Activated naive CD4-positive, alpha-beta T cell treated with anti-CD3 and anti-CD28 coated beads, Interleukin-2, amount 50 U/mL, for 16 hours (primary cell): ENCODE measurements around the gene ASCL3.
"Not testable (repeated sequence)": the region's sequence is repeated elsewhere in the genome, so short reads cannot be mapped to it uniquely, and the experiment has no call there.

ENCODE experiments used
- DNase-seq: peaks from one replicate; pipeline ENCODE4 v3.0.0-alpha.2; 2020

The ASCL3 gene

DNA sequence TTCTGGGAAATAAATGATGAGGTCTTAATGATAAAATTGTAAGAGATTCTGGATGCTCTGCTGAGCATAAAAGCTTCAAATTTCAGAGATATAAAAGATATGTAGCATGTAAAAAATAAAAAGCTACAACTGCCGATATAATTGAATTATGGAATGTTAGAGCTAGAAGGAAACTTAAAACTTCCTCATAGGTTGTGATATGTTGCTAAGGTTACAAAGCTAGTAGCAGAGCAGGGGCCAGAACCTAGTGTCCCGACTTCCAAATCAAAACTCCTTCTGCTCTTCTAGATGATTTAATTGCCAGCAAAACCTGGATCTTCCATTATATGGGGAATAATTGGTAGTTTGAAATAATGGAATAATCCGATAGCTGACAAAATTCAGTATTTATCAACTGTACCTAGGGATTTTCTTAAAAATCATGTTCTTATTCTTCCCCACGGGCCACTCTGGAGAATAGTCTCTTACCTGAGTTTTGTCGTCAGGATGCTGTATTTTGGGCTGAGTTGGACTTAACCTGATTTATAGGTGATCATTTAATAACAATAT, at the start of gene ASCL3:
ASCL3 (minus strand) TSS at position 499 of the 549 bp plus-strand sequence. CDS start 4,855 bp downstream, outside the sequence.
- no peak for DNase-seq

GRCh38 chr11:8989453-8989852, 46.6 kb upstream of the ASCL3 start:
- DNase-seq, result no peak

- DNase-seq, result no peak
Measured at GRCh38 chr11:8988329-8989234, 45.8 kb upstream of the ASCL3 start.

GRCh38 chr11:8987446-8987845, 44.6 kb upstream of the ASCL3 start:
- DNase-seq, result no peak

- DNase-seq, result not testable (repeated sequence)
Measured at GRCh38 chr11:8986772-8987171, 44.0 kb upstream of the ASCL3 start.

- no peak for DNase-seq
Measured at GRCh38 chr11:8985462-8985861, 42.6 kb upstream of the ASCL3 start.

GRCh38 chr11:8983552-8983951, 40.7 kb upstream of the ASCL3 start:
- no peak for DNase-seq

GRCh38 chr11:8980485-8980884, 37.7 kb upstream of the ASCL3 start:
- DNase-seq, result no peak

- not testable (repeated sequence) for DNase-seq
Measured at GRCh38 chr11:8979365-8979764, 36.5 kb upstream of the ASCL3 start.

- no peak for DNase-seq
Measured at GRCh38 chr11:8973121-8973520, 30.3 kb upstream of the ASCL3 start.

- DNase-seq, result no peak
Measured at GRCh38 chr11:8971924-8972316, 29.1 kb upstream of the ASCL3 start.

DNA sequence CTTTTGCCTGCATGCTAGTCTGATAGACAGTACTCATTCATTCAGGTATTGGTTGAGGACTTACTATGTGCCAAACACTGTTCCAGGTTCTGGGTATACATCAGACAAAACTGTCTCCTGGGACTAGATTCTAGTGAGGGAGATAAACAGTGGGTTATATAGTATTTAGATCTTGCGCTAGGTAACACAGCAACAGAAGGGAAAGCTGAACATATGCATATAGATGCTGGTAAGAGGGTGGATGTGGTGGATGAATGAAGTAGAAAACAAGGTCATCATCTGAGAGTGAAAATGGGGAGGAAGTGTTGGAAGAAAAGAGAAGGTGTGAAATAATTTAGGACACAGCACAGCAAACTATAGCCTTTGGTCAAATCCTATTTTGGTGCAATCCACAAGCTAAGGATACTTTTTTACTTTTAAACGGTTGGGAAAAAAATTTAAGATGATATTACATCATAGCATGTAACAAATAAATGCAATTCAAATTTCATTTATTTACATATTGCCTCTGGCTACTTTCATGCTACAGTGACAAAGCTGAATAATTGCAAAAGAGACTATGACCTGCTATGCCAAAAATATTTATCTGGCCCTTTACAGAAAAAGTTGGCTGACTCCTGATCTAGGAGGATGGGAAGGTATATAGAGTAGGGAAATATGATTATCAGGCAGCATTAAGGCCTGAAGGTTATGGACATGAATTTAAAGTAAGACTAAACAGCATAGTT, 28.5 kb upstream of the ASCL3 start:
- DNase-seq, result no peak

GRCh38 chr11:8967184-8967583, 24.4 kb upstream of the ASCL3 start:
- DNase-seq, result no peak

GRCh38 chr11:8964324-8965320, 21.8 kb upstream of the ASCL3 start, which contains the start of gene TMEM9B:
TSS of gene TMEM9B (minus strand) at chr11:8964442. CDS start at chr11:8964313, 129 bp downstream.
- peak; percentile 78 for DNase-seq

GRCh38 chr11:8963569-8964323, 20.9 kb upstream of the ASCL3 start:
- peak; percentile 81 for DNase-seq

GRCh38 chr11:8962841-8963240, 20.0 kb upstream of the ASCL3 start:
- DNase-seq, result no peak

GRCh38 chr11:8961401-8961800, 18.6 kb upstream of the ASCL3 start:
- no peak for DNase-seq

- DNase-seq, result no peak
Measured at GRCh38 chr11:8959546-8960166, 16.8 kb upstream of the ASCL3 start.

- no peak for DNase-seq
Measured at GRCh38 chr11:8956860-8957259, 14.0 kb upstream of the ASCL3 start.

- DNase-seq, result no peak
Measured at GRCh38 chr11:8948886-8949285, 6.1 kb upstream of the ASCL3 start.
